NCI-H526 treated with DMSO at 0.1 percent for 48 hours (cell line): ENCODE results near the gene NACC1.
A peak's percentile ranks its signal among the peaks of the same experiment; 100 is the strongest.
"Not testable (repeated sequence)": the region's sequence is repeated elsewhere in the genome, so short reads cannot be mapped to it uniquely, and the experiment has no call there.

Source experiments
- DNase-seq: peaks from one replicate; lab custom pipeline; 2025; lab: John Stamatoyannopoulos, UW

The NACC1 gene

GRCh38 chr19:13146763-13147563, 28.9 kb downstream of the NACC1 start:
- no peak for DNase-seq

- not testable (repeated sequence) for DNase-seq
These were observed 31.1 kb downstream of the NACC1 start for GRCh38 chr19:13149173-13149627.

- peak; percentile 53 for DNase-seq
These were observed 31.6 kb downstream of the NACC1 start for GRCh38 chr19:13149628-13150186.

- peak; percentile 69 for DNase-seq
These were observed 32.3 kb downstream of the NACC1 start, which contains the start of the genes IER2 and STX10 for GRCh38 chr19:13150187-13150930. TSS of gene IER2 (plus strand) at chr19:13150411. CDS start at chr19:13153187, 2,776 bp downstream. TSS of gene STX10 (minus strand) at chr19:13150375. CDS start at chr19:13150173, 202 bp downstream.

GRCh38 chr19:13150931-13151604, 33.0 kb downstream of the NACC1 start:
- DNase-seq: no peak

- DNase-seq: peak; percentile 84
These were observed 33.7 kb downstream of the NACC1 start for GRCh38 chr19:13151605-13152355.

- DNase-seq: peak; percentile 77
These were observed 34.4 kb downstream of the NACC1 start for GRCh38 chr19:13152356-13152973.

GRCh38 chr19:13152974-13153568, 35.0 kb downstream of the NACC1 start:
- DNase-seq: no peak

GRCh38 chr19:13153569-13154240, 35.6 kb downstream of the NACC1 start:
- DNase-seq: no peak

GRCh38 chr19:13154241-13154778, 36.2 kb downstream of the NACC1 start:
- peak; percentile 10 for DNase-seq

- DNase-seq: peak; percentile 58
These were observed 36.9 kb downstream of the NACC1 start for GRCh38 chr19:13154911-13155471.

GRCh38 chr19:13155472-13156359, 37.7 kb downstream of the NACC1 start:
- DNase-seq: peak; percentile 57

- DNase-seq: no peak
These were observed 41.6 kb downstream of the NACC1 start for GRCh38 chr19:13159713-13160112.

GRCh38 chr19:13160557-13160956, 42.5 kb downstream of the NACC1 start:
- no peak for DNase-seq

- peak; percentile 92 for DNase-seq
These were observed 44.9 kb downstream of the NACC1 start for GRCh38 chr19:13162724-13163608.

- DNase-seq: peak; percentile 19
These were observed 45.7 kb downstream of the NACC1 start for GRCh38 chr19:13163609-13164342.
